Calu3 (cell line): ENCODE results near the gene PUS3. TPM values are rescaled to one million over a fixed set of nuclear protein-coding genes. Genes with fewer than 3 reads are reported as not detected.

Source experiments
- BruUV-seq: library from RNA; stranded (reverse); fragments of 400-500 nt; replicated peaks from 2 replicates; lab custom pipeline; 2021; lab: Mats Ljungman, UMichigan
- CTCF ChIA-PET: fragments of 300-600 bp; sonication (Branson Sonifier 250); formaldehyde crosslinking; loops from one replicate; lab custom pipeline; 2022; ENCODE audit warnings: antibody characterized with exemption; lab: Charles Lee
- DNase-seq: peaks from one replicate; pipeline ENCODE4 v3.0.0; 2022
- H3K27ac Mint-ChIP-seq: one replicate; pipeline ENCODE4 v1.8.0; 2022; ENCODE audit warnings: mixed read lengths; ENCODE audit not compliant: unreplicated experiment
- H3K27me3 Mint-ChIP-seq: one replicate; pipeline ENCODE4 v1.8.0; 2022; ENCODE audit warnings: mixed read lengths; ENCODE audit not compliant: unreplicated experiment
- H3K36me3 Mint-ChIP-seq: one replicate; pipeline ENCODE4 v1.8.0; 2022; ENCODE audit warnings: mild to moderate bottlenecking, moderate library complexity, mixed read lengths; ENCODE audit not compliant: insufficient read depth, unreplicated experiment
- H3K4me1 Mint-ChIP-seq: one replicate; pipeline ENCODE4 v1.8.0; 2022; ENCODE audit warnings: mild to moderate bottlenecking, low read depth, mixed read lengths; ENCODE audit not compliant: unreplicated experiment
- H3K4me3 Mint-ChIP-seq: one replicate; pipeline ENCODE4 v1.8.0; 2022; ENCODE audit warnings: mild to moderate bottlenecking, low read depth, moderate library complexity, mixed read lengths; ENCODE audit not compliant: unreplicated experiment
- H3K9me3 Mint-ChIP-seq: one replicate; pipeline ENCODE4 v1.8.0; 2022; ENCODE audit warnings: low read depth, mixed read lengths; ENCODE audit not compliant: unreplicated experiment
- intact Hi-C: fragments of 100-400 bp; cut with micrococcal nuclease; formaldehyde crosslinking; loops from one replicate; pipeline ENCODE4 v1.10.0; 2022; ENCODE audit not compliant: unreplicated experiment
- total RNA-seq: library from RNA; stranded (reverse); gene quantifications from 2 replicates; pipeline ENCODE4 v1.2.3, GENCODE V29; 2022
- TF ChIP-seq, protein P1 (sequence below): fragments of 200-600 bp; IDR thresholded peaks from one replicate; pipeline ENCODE4 v1.8.0; 2022; ENCODE audit warnings: antibody characterized with exemption; ENCODE audit not compliant: unreplicated experiment

PUS3 gene
- total RNA-seq, 1 experiment from 2014 or later: 10.4 TPM

DNA sequence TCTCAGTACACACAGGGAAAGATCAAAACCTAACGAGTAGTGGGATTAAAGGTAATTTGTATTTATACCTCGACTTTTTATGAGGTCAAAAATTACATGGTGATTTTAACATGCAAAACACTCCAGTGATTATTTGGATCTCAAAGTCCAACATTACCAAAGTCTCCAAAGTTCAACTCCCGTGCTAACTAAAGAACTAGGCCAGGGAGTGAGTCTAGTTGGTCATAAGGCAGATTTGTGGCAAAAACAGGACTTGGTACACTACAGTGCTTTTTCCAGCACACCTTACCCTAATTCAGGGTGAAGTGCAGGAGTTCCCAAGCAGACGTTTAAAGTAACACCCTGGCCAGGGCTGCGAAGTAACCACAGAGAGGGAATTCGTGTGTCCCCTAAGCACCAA is 1.1 kb downstream of the PUS3 start:
- intact Hi-C loops: no loop called here
- DNase-seq: no peak
- peaks cover 20% of the 10 kb centered on the region for H3K27me3 Mint-ChIP-seq
- TF ChIP-seq, protein P1, sequence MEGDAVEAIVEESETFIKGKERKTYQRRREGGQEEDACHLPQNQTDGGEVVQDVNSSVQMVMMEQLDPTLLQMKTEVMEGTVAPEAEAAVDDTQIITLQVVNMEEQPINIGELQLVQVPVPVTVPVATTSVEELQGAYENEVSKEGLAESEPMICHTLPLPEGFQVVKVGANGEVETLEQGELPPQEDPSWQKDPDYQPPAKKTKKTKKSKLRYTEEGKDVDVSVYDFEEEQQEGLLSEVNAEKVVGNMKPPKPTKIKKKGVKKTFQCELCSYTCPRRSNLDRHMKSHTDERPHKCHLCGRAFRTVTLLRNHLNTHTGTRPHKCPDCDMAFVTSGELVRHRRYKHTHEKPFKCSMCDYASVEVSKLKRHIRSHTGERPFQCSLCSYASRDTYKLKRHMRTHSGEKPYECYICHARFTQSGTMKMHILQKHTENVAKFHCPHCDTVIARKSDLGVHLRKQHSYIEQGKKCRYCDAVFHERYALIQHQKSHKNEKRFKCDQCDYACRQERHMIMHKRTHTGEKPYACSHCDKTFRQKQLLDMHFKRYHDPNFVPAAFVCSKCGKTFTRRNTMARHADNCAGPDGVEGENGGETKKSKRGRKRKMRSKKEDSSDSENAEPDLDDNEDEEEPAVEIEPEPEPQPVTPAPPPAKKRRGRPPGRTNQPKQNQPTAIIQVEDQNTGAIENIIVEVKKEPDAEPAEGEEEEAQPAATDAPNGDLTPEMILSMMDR: no peak
- no peaks in the 10 kb centered on the region for H3K4me1 Mint-ChIP-seq
- peaks cover 8% of the 10 kb centered on the region for H3K36me3 Mint-ChIP-seq
- peak overlapping the region; percentile 86 for H3K4me3 Mint-ChIP-seq
- no peak overlapping the region for H3K27ac Mint-ChIP-seq
- BruUV-seq: no TSS peak
- no peaks in the 10 kb centered on the region for H3K9me3 Mint-ChIP-seq
- CTCF ChIA-PET: no interaction called here

DNA sequence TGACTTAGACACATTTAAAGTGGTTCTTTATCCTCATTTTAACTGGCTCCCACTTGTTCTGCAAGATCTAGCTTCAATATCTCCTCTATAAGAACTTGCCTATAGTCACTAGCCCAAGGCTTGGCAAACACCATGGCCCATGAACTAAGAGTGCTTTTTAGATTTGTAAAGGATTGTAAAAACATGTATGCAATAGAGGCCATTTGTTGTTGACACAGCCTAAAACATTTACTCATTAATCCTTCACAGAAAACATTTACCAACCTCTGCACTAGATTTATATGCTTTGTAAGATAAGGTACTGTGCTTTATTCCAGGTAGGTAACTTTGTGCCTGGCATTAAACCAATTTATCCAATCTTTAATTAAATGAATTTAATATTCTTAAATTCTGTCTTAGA is 10.0 kb downstream of the PUS3 start:
- peaks cover 17% of the 10 kb centered on the region for H3K4me1 Mint-ChIP-seq
- no peak for DNase-seq
- TF ChIP-seq, protein P1: no peak
- H3K9me3 Mint-ChIP-seq: no peaks in the 10 kb centered on the region
- peaks cover 1% of the 10 kb centered on the region for H3K36me3 Mint-ChIP-seq
- intact Hi-C loops: no loop called here
- no peak overlapping the region for H3K27ac Mint-ChIP-seq
- no peak overlapping the region for H3K4me3 Mint-ChIP-seq
- CTCF ChIA-PET: interaction anchor here (0.6 kb wide), 1 partner anchor 441 kb away, joined by 3 read pairs; no protein-coding TSS in a partner anchor
- no TSS peak for BruUV-seq
- H3K27me3 Mint-ChIP-seq: no peaks in the 10 kb centered on the region

- Mint-ChIP-seq H3K27ac (no peak overlapping the region), H3K36me3 (peaks cover 11% of the 10 kb centered on the region), H3K4me3 (no peak overlapping the region), H3K4me1 (peaks cover 17% of the 10 kb centered on the region), H3K27me3 (no peaks in the 10 kb centered on the region), H3K9me3 (no peaks in the 10 kb centered on the region)
- no TSS peak for BruUV-seq
- TF ChIP-seq, protein P1: no peak
- intact Hi-C loops: no loop called here
- CTCF ChIA-PET: no interaction called here
- DNase-seq: no peak
Observed at GRCh38 chr11:125892071-125892470, 10.9 kb downstream of the PUS3 start.

GRCh38 chr11:125890447-125891100 is 12.4 kb downstream of the PUS3 start:
- Mint-ChIP-seq H3K4me3 (no peak overlapping the region), H3K9me3 (no peaks in the 10 kb centered on the region), H3K27ac (peak overlapping the region; percentile 44), H3K36me3 (peaks cover 18% of the 10 kb centered on the region), H3K4me1 (peaks cover 17% of the 10 kb centered on the region), H3K27me3 (no peaks in the 10 kb centered on the region)
- no peak for DNase-seq
- intact Hi-C loops: no loop called here
- CTCF ChIA-PET: no interaction called here
- BruUV-seq: no TSS peak
- TF ChIP-seq, protein P1: no peak
